Measurements from ENCODE around the gene PGAM1.

Gene PGAM1

DNA sequence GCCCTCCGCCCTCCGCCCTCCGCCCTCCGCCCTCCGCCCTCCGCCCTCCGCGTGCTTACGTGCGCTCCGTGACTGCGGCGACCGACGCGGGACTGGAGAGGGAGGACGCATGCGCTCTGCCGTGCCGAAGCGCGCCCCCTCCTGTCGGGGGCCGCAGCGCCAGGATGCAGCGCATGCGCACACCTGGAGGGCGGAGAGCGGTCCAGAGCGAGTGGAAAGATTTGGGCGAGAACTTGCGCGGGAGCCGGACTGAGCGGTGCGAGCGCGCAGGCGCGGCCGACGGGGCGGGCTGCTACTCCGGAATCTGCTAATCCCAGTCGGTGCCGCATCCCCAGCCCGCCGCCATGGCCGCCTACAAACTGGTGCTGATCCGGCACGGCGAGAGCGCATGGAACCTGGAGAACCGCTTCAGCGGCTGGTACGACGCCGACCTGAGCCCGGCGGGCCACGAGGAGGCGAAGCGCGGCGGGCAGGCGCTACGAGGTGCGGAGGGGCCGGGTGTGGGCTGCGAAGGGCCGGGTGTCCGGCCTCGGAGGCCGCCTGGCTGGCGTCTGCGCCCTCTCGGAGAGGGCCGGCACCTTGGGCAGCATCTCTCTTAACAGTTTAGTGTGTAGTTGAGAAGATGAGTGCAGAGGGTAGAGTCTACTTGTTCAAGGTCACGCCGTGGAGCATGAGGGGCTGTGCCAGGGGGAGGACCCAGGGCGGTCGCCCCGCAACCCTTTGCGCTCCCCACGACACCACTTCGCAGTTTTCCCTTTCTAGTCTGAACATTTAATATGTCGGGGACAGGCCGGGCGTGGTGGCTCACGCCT is at the start of gene PGAM1:
Gene PGAM1, plus strand, starts transcription at position 228 of the 812 bp plus-strand sequence. Its CDS starts 117 bp downstream, at position 345.
- in situ Hi-C loops (cut with MboI; ENCODE audit: low sequenced_read_pairs) = no loop called here
- peaks cover 4% of the 10 kb centered on the region; the same call in 1 of the 2 replicates for H3K4me1 ChIP-seq
- H3K27me3 ChIP-seq (ENCODE audit: low read depth) = no peaks in the 10 kb centered on the region
- H3K36me3 ChIP-seq (replicated peaks) = peaks cover 41% of the 10 kb centered on the region
- no peaks in the 10 kb centered on the region for H3K9me3 ChIP-seq
- H3K4me3 ChIP-seq = peak within 1 kb of the TSS; percentile 94
- DNase-seq (ENCODE audit: low spot score in 2 of 2) = peak; percentile 95

DNA sequence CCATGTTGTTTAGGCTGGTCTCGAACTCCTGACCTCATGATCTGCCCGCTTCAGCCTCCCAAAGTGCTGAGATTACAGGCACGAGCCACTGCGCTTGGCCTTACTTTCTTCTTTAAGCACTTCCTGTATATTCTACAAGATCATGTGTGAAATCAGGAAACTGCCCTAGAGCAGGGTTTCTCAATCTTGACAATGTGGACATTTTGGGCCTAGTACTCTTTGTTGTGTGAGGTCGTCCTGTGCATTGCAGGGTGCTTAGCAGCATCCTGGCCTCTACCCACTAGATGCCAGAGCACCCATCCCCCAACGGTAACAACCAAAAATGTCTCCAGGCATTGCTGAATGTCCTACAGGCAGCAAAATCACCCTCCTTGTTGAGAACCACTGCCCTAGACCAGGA is 49.6 kb upstream of the PGAM1 start:
- Histone ChIP-seq H3K27me3 (ENCODE audit: low read depth) (no peaks in the 10 kb centered on the region), H3K9me3 (no peaks in the 10 kb centered on the region), H3K4me1 (no peaks in the 10 kb centered on the region), H3K4me3 (no peak overlapping the region), H3K36me3 (replicated peaks) (peaks cover 48% of the 10 kb centered on the region)
- in situ Hi-C loops (cut with MboI; ENCODE audit: low sequenced_read_pairs) = no loop called here
- no peak for DNase-seq (ENCODE audit: low spot score in 2 of 2)

- no peaks in the 10 kb centered on the region for H3K9me3 ChIP-seq
- H3K27me3 ChIP-seq (ENCODE audit: low read depth) = no peaks in the 10 kb centered on the region
- no peak overlapping the region for H3K4me3 ChIP-seq
- H3K4me1 ChIP-seq = no peaks in the 10 kb centered on the region
- peaks cover 31% of the 10 kb centered on the region for H3K36me3 ChIP-seq (replicated peaks)
- no peak for DNase-seq (ENCODE audit: low spot score in 2 of 2)
- in situ Hi-C loops (cut with MboI; ENCODE audit: low sequenced_read_pairs) = no loop called here
Observed at GRCh38 chr10:97378933-97379921, 46.8 kb upstream of the PGAM1 start.

DNA sequence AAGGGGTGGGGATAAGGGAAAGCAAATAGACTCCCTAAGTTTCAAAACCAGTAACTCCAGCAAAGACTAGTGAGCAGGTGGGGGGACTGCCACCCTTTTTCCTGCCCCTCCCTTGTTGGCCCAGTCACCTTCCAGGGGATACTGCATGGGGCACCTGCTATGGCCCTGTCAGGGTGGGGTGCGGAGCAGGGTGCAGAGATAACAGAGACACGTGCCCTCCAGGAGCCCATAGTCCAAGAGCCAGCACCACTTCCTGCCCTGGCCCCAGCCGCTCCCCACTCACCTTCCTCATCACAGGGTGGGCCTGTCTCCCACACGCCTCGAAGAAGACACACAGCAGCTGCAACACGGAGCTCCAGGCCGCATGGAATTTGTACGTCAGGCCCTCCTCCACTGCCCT is 45.5 kb upstream of the PGAM1 start:
- in situ Hi-C loops (cut with MboI; ENCODE audit: low sequenced_read_pairs) = no loop called here
- H3K36me3 ChIP-seq (replicated peaks) = peaks cover 34% of the 10 kb centered on the region
- H3K4me3 ChIP-seq = no peak overlapping the region
- no peak for DNase-seq (ENCODE audit: low spot score in 2 of 2)
- no peaks in the 10 kb centered on the region for H3K9me3 ChIP-seq
- H3K27me3 ChIP-seq (ENCODE audit: low read depth) = no peaks in the 10 kb centered on the region
- no peaks in the 10 kb centered on the region for H3K4me1 ChIP-seq

DNA sequence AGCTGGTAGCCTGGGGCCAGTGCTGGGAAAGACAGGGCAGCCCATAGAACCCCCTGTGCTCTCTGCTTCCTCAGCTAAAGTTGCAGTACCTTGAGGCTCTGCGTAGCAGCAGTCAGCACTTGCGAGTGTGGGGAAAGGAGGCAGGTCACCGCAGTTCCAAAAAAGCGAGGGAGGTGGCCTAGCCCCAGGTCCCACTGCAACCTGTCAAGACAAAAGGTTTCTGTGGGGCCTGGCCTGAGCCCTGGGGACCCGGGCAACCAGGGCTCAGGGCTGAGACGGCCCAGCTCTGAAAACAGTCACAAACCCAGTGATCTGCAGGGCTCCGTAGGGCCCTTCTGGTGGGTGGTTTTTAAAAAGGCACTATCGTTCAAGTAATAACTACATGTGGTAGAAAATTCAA is 44.4 kb upstream of the PGAM1 start:
- in situ Hi-C loops (cut with MboI; ENCODE audit: low sequenced_read_pairs) = no loop called here

GRCh38 chr10:97383159-97383558 is 42.8 kb upstream of the PGAM1 start:
- DNase-seq (ENCODE audit: low spot score in 2 of 2) = no peak
- Histone ChIP-seq H3K27me3 (ENCODE audit: low read depth) (no peaks in the 10 kb centered on the region), H3K4me1 (no peaks in the 10 kb centered on the region), H3K4me3 (no peak overlapping the region), H3K9me3 (no peaks in the 10 kb centered on the region), H3K36me3 (replicated peaks) (peaks cover 38% of the 10 kb centered on the region)
- in situ Hi-C loops (cut with MboI; ENCODE audit: low sequenced_read_pairs) = no loop called here

More for the DNA sequence above, 44.4 kb upstream of the PGAM1 start:
- Histone ChIP-seq H3K4me1 (no peaks in the 10 kb centered on the region), H3K9me3 (no peaks in the 10 kb centered on the region), H3K27me3 (ENCODE audit: low read depth) (no peaks in the 10 kb centered on the region), H3K36me3 (replicated peaks) (peaks cover 39% of the 10 kb centered on the region), H3K4me3 (no peak overlapping the region)
- DNase-seq (ENCODE audit: low spot score in 2 of 2) = no peak

GRCh38 chr10:97384156-97384555 is 41.8 kb upstream of the PGAM1 start:
- Histone ChIP-seq H3K4me1 (no peaks in the 10 kb centered on the region), H3K36me3 (replicated peaks) (peaks cover 40% of the 10 kb centered on the region), H3K9me3 (no peaks in the 10 kb centered on the region), H3K4me3 (no peak overlapping the region), H3K27me3 (ENCODE audit: low read depth) (no peaks in the 10 kb centered on the region)
- in situ Hi-C loops (cut with MboI; ENCODE audit: low sequenced_read_pairs) = no loop called here
- DNase-seq (ENCODE audit: low spot score in 2 of 2) = no peak

GRCh38 chr10:97384641-97385040 is 41.4 kb upstream of the PGAM1 start:
- DNase-seq (ENCODE audit: low spot score in 2 of 2) = no peak
- no peaks in the 10 kb centered on the region for H3K4me1 ChIP-seq
- no peaks in the 10 kb centered on the region for H3K27me3 ChIP-seq (ENCODE audit: low read depth)
- peaks cover 40% of the 10 kb centered on the region for H3K36me3 ChIP-seq (replicated peaks)
- no peak overlapping the region for H3K4me3 ChIP-seq
- in situ Hi-C loops (cut with MboI; ENCODE audit: low sequenced_read_pairs) = no loop called here
- no peaks in the 10 kb centered on the region for H3K9me3 ChIP-seq

DNA sequence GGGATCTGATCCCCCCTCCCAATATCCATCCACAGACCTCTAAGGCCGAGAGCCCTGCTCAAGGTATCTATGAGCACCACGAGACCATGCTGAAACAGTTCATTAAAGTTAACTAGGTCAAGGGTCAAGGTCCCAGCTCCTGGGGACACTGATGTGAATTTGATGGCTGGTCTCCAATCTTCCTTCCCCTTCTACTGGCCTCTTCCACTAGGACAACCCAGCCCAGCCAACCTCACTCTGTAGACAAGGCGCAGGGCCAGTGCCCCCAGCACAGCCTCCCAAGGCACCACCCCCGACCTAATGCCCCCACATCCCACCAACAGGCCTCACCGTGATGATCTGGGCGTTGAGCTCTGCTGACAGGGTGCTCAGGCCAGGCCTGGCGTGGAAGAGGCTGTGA is 40.4 kb upstream of the PGAM1 start:
- no peak overlapping the region for H3K4me3 ChIP-seq
- in situ Hi-C loops (cut with MboI; ENCODE audit: low sequenced_read_pairs) = no loop called here
- DNase-seq (ENCODE audit: low spot score in 2 of 2) = no peak
- no peaks in the 10 kb centered on the region for H3K27me3 ChIP-seq (ENCODE audit: low read depth)
- no peaks in the 10 kb centered on the region for H3K9me3 ChIP-seq
- peaks cover 43% of the 10 kb centered on the region for H3K36me3 ChIP-seq (replicated peaks)
- H3K4me1 ChIP-seq = no peaks in the 10 kb centered on the region

DNA sequence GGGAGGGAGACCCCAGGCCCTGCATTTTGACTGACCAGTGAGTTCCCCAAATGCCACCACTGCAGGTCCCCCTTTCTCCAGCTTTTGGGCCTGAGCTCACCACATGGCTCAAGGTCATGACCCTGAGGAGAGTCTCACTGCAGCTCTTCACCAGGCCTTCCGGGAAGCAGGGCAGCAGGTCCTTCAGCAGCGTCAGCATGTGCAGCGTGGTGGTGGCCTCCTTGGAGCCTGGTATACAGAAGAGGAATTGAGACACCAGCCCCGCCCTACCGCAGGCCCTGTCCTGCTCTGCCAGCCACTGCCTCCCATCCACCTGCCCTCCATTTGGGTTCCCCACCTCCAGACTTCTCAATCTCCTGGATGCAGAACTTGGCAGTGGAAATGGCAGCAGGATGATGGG is 37.8 kb upstream of the PGAM1 start:
- DNase-seq (ENCODE audit: low spot score in 2 of 2) = no peak
- no peaks in the 10 kb centered on the region for H3K9me3 ChIP-seq
- no peak overlapping the region for H3K4me3 ChIP-seq
- H3K4me1 ChIP-seq = no peaks in the 10 kb centered on the region
- H3K36me3 ChIP-seq (replicated peaks) = peaks cover 47% of the 10 kb centered on the region
- in situ Hi-C loops (cut with MboI; ENCODE audit: low sequenced_read_pairs) = no loop called here
- H3K27me3 ChIP-seq (ENCODE audit: low read depth) = no peaks in the 10 kb centered on the region

GRCh38 chr10:97390091-97390490 is 35.9 kb upstream of the PGAM1 start:
- H3K4me1 ChIP-seq = no peaks in the 10 kb centered on the region
- H3K4me3 ChIP-seq = no peak overlapping the region
- H3K36me3 ChIP-seq (replicated peaks) = peaks cover 56% of the 10 kb centered on the region
- in situ Hi-C loops (cut with MboI; ENCODE audit: low sequenced_read_pairs) = no loop called here
- no peak for DNase-seq (ENCODE audit: low spot score in 2 of 2)
- no peaks in the 10 kb centered on the region for H3K27me3 ChIP-seq (ENCODE audit: low read depth)
- H3K9me3 ChIP-seq = no peaks in the 10 kb centered on the region

DNA sequence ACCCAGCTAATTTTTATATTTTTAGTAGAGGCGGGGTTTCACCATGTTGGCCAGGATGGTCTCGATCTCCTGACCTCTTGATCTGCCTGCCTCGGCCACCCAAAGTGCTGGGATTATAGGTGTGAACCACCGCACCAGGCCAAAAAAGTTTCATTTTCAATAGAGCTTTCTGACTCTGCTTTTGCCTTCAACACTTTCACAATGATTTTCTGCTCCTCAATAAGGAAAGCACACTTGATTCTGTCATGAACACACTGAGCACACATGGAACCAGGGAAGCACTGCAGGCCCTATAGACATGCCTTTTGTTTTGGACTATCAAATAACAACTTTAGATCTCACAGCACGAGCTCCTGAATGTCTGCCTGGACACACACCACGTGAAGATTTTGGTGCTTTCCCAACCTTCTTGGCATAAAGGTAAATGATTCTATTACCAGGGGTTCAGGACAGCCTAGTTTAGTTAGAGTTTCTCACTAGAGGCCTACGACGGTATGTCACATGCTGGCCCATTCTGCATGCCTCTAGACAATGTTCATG is 32.9 kb upstream of the PGAM1 start:
- Histone ChIP-seq H3K27me3 (ENCODE audit: low read depth) (no peaks in the 10 kb centered on the region), H3K9me3 (no peaks in the 10 kb centered on the region), H3K4me3 (no peak overlapping the region), H3K36me3 (replicated peaks) (peaks cover 65% of the 10 kb centered on the region), H3K4me1 (no peaks in the 10 kb centered on the region)
- in situ Hi-C loops (cut with MboI; ENCODE audit: low sequenced_read_pairs) = no loop called here
- no peak for DNase-seq (ENCODE audit: low spot score in 2 of 2)

- DNase-seq (ENCODE audit: low spot score in 2 of 2) = no peak
- in situ Hi-C loops (cut with MboI; ENCODE audit: low sequenced_read_pairs) = no loop called here
- Histone ChIP-seq H3K36me3 (replicated peaks) (peaks cover 49% of the 10 kb centered on the region), H3K27me3 (ENCODE audit: low read depth) (no peaks in the 10 kb centered on the region), H3K4me1 (peaks cover 4% of the 10 kb centered on the region; the same call in 1 of the 2 replicates), H3K9me3 (no peaks in the 10 kb centered on the region), H3K4me3 (no peak overlapping the region)
Observed at GRCh38 chr10:97396056-97396455, 29.9 kb upstream of the PGAM1 start.
